NCI-H526 (cell line): ENCODE measurements around the gene EXOC1.
"Not testable (repeated sequence)": the region's sequence is repeated elsewhere in the genome, so short reads cannot be mapped to it uniquely, and the experiment has no call there.

ENCODE experiments used
- DNase-seq, 2 experiments: peaks; one replicate each; lab custom pipeline; 2025; lab: John Stamatoyannopoulos, UW

The EXOC1 gene

DNA sequence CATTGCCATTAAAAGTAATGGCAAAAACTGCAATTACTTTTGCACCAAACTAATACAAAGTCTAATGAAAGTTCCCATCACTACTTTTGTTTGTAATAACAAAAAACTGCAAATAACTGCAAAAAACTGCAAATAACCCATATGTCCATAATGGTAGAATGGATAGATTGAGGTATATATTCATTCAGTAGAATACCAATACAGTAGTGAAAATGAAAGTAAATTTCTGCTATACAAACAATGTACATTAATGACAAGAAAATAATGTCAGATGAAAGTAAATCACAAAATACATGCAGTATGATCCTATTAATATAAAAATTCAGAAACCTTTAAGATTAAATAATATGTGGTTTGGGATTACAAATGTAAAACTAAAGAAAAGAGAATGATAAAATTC lies 54.0 kb downstream of the EXOC1 start:
- no peak for DNase-seq

DNA sequence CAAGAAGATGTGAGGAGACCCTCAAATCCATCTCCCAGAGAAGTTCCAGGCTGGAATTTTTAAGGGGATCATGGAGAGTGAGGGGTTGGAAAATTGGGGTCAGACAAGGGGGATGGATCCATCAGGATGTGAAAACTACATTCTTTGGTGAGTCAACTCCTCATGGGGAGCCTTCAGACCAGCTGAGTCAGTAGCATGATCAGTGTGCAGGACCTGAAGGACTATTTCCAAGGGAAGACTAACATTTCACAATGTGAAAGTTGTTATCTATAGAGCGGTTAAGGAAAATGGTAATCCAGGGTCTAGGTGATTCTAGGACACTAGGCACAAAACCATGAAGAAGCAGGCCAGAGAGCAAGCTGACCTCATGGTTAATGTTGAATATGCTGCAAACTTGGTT lies 56.7 kb downstream of the EXOC1 start:
- DNase-seq, result no peak

DNA sequence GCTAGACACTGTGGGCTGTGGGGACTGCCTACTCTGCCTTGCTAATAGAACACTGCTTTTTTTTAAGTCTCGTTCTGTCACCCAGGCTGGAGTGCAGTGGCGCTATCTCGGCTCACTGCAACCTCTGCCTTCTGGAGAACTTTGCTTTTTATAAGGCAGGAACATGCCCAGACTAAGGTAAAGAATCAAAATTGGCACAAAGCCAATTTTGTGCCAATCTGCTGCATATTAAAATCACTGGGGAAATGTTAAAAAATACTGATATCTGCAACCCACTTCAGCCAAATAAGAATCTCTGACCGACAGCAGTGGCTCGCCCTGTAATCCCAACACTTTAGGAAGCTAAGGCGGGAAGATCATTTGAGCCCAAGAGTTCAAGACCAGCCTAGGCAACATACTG lies 58.8 kb downstream of the EXOC1 start:
- no peak for DNase-seq

DNA sequence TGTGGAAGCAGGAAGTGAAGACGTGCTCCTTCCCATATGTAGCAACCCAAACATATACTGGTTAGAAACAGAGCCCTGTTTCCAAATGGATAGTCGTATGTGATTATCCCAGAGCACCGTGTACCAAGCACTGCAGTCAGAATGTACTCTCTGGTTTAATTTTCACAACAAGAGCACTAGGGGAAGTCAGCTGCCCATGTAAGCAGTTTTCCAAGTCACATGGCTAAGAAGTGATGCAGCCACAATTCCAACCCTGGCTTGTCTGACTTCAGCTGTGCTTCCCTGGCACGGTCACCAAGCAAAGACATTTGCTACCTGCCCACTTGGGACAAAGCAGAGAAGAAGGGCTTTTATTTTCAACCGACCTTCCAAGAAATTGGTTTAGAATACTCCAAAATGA lies 67.1 kb downstream of the EXOC1 start:
- no peak for DNase-seq

DNA sequence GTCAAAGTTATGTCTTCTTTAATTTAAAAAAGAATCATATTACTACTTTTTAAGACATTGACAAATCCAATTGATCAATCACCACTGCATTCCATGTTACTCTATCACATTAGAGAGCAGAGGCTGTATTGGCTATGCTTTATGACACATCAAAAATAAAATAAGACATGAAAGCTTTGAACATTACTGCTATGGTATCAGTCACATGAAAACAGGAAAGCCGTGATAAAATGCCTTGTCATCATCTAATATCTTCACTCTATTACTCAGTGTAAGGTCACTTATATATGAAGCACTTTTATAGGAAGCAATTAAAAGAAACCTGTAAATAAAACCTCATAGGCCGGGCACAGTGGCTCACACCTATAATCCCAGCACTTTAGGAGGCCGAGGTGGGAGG lies 67.6 kb downstream of the EXOC1 start:
- DNase-seq, result no peak

DNA sequence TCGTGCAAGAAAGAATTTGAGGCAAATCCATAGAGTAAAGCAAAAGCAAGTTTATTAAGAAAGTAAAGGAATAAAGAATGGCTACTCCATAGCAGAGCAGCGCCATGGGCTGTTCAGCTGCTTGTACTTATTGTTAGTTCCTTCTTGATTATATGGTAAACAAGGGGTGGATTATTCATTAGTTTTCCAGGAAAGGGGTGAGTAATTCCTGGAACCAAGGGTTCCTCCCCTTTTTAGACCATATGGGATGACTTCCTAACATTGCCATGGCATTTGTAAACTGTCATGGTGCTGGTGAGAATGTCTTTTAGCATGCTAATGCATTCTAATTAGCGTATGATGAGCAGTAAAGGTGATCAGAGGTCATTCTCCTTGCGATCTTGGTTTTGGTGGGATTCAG lies 71.8 kb downstream of the EXOC1 start:
- DNase-seq, result no peak

DNA sequence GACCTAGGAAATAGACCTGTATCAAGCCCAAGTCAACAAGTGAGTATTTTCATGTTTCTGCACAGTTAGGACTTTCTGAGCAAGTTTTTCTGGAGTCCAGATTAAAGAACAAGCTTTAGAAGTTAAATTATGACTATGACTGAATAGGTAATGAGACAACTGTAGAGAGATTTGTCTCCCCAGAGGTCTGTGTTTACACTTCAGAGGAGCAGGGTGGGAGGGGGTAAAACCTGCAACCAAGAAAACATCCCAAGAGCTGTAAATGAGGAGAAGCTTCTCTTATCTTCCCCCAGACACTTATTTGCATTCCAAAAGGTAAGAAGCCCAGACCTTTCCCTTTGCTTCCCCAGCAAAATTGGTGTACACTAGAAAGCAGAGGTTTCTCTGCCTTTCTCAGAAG lies 73.2 kb downstream of the EXOC1 start:
- no peak for DNase-seq

DNA sequence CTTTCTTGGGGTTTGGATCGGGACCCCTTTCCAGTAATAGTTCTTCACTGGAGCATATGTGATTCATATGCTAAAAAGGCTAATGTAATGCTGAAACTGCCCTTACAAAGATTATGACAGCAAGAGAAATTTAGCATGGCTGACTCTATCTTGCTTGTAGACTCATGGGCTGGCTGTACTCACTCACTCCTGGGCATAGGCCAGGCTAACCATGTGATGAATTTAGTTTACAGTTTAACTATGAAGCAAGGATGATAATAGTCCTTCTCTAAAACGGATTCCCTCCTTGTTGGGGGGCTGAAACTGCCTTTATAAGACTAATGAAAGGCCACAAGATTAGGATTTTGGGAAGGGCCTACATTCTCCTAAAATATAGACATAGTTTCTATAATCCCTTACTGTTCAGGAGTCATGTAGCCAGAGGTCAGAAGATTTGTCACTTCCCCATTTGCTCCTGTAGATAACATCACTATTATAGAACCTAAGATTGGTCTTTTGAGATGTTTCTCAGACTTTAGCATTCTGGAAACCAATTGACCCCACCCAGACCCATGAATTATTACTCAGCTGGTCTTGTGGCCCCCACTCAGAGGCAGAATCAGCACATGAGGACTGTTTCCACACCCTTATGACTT lies 74.5 kb downstream of the EXOC1 start:
- DNase-seq, result no peak

DNA sequence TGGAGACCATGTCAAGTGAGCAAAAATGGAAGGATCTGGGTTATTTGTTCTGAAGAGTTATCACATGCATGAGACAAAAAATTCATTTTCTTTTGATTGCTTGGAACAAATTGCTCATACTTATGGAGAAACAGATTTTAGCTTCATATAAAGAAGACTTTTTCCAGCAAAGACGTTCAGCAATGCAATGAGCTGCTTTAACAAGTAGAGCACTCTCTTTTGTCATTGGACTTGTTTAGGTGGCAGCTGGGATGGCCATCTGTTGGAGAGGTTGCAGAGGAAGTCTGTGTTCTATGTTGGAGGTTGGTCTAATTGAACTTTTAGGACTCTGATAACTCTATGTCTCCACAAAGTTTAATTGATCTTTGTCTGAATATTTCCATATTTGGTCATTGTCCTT lies 75.4 kb downstream of the EXOC1 start:
- DNase-seq, result no peak

DNA sequence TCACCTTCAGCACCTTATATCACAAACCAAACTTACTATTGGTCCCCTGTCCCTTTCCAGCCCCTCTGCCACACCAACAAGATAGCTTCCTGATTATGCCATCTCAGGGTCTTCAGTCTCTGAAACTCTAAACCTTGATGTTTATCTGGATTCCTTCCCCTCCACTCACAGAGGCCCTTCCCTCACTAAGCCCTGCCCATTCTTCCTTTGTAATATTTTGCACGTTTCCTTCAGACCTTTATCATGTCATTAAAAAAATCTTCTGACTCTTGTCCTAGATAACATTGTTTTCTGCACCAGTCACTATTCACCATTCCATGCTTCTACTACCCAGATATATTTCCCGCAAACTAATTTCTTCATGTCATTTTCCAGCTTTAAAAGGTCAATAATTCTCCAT lies 77.6 kb downstream of the EXOC1 start:
- no peak for DNase-seq

DNA sequence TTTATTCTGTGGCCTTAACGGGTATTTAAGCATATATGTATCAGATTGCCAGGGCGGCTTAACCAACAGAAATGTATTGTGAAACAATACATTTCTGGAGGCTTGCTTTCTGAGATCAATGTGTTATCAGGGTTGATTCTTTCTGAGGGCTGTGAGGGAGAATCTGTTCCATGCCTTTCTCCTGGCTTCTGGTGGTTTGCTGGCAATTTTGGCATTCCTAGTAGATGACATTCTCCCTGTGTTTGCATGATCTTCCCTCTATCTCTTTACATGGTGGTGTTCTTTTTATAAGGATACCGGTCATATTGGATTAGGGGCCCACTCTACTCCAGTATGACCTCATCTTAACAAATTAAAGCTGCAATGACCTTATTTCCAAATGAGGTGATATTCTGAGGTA lies 78.4 kb downstream of the EXOC1 start:
- no peak for DNase-seq

DNA sequence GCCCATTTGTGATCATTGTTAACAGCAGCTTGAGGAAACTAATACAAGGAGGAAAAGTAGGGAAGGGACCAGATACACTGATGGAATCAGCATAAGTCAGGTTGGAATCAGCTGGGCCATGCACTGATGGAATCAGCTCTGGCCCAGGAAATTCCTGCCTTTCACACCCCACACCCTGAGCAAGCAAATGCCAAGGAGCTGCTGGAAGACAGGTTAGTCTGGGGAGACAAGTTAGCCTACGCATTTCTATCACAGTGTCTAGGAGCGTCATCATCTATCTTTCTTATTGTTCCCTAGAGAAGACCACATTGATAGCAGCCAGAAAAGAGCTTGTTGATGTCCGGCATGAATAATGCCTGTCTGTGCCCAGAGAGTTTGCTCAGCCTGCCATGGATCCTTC lies 79.1 kb downstream of the EXOC1 start:
- no peak for DNase-seq

DNA sequence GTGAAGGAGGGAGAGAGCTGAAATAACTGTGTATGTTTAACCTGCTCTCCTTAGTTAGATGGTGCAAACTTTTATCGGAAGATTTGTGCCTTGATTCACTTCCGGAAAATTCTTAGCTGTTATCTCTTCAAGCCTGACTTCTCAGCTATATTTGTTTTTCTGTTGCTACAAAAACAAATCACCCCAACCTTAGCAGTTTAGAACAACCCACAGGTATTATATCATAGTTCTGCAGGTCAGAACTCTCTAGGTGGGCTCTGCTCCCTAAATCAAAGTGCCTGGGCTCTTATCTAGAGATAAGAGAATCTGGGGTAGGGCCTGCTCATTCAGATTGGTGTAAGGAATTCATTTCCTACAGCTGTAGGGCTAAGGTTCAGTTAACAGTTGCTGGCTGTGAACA lies 80.2 kb downstream of the EXOC1 start:
- DNase-seq, result no peak

DNA sequence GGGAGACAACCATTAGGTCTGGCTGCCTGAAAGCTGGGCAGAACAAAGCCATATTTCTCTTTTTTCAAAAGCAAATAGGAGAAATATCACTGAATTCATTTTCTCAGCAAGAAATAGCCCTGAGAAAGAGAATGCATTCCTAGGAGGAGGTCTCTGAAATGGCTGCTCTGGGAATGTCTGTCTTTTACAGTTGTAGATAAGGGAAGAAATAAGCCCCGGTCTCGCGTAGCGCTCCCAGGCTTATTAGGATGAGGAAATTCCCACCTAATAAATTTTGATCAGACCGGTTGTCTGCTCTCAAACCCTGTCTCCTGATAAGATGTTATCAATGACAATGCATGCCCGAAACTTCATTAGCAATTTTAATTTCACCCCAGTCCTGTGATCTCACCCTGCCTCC lies 82.5 kb downstream of the EXOC1 start:
- DNase-seq, result not testable (repeated sequence)

DNA sequence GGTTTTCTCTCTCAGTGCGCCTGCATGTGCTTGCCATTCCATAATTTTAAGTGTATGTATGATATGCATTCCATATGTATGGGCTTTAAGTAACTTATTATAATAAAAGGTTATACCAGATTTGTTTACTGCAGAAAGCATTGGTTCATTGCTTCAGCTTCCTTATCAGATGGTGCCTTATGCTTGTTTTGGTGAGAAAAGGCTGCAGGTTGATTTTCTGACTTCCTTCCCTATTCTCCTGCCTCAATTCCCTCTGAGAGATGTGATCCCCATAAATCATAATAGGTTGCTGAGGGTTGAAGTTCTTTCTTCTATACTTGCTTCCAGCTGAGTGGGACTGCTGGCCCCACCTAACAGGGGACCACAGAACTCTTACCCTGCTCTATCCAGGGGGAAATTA lies 85.0 kb downstream of the EXOC1 start:
- DNase-seq, result no peak

DNA sequence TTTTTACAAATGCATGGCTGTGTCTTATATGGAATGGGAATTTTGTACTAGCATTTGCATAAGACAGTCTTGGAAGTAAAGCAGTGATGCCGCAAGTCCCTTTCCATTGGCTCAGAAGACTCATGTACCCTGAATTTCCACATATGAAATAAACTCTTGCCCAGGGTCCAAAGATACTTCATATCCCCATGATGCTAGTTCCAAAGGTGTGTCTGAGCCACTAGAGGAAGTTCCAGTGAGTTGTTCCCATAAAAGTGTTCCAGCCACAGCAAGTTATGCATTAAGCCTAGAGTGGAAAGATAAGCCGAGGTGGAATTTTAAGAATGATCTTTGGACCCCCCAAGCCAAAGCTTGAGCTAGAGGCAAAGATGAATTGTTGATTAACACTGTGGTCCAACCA lies 86.0 kb downstream of the EXOC1 start:
- no peak for DNase-seq

DNA sequence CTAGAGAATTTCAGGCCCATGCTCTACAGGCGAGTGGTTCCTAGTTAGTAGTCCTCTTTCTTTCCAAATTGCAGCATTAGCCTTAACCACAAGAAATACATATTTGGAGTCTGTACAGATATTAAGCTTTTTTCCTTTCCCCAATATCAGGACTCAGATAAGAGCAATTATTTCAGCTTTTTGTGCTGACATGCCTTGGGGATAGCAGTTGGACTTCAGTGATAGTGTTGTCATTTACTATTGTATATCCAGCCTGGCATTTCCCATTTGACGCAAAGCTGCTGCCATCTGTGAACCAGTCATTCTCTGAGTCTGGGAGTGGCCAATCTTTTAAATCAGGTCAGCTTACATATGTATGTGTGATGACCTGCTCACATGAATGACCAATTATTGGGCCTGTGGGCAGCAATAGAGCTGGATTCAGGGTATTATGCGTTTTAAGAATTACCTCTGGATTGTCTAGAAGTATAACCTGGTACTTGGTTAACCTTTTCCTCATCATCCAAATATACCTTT lies 88.5 kb downstream of the EXOC1 start:
- no peak for DNase-seq

DNA sequence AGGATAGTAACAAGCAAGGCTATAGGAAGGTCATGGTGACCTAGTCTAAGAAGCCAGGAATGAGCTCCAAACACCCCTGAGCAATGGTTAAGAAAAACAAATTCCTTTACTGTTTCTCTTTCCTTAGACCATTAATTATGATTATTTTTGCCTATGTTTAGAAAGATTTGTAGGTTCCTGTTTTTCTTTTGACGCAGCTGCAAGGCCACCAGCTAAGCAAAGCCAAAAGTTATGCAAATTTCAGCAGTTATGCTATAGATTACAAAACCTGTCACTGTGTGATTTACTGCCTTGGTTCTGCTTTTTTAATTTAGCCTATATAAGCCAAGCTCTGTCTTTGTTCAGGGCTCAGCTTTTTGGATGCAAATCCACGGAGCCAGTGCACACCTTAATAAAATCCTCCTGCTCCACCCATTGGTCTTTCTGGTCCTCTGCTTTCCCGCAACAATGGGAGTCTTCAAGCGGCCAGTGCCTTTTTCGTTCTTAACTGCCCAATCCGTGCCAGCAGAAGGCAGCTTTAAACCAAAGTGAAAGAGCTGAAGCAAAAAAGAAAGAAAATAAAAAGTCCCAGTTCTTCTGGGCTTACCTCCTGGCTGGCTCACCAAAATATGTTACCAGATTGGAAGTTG lies 93.9 kb downstream of the EXOC1 start:
- peak; percentile 86 to 93 for DNase-seq

DNA sequence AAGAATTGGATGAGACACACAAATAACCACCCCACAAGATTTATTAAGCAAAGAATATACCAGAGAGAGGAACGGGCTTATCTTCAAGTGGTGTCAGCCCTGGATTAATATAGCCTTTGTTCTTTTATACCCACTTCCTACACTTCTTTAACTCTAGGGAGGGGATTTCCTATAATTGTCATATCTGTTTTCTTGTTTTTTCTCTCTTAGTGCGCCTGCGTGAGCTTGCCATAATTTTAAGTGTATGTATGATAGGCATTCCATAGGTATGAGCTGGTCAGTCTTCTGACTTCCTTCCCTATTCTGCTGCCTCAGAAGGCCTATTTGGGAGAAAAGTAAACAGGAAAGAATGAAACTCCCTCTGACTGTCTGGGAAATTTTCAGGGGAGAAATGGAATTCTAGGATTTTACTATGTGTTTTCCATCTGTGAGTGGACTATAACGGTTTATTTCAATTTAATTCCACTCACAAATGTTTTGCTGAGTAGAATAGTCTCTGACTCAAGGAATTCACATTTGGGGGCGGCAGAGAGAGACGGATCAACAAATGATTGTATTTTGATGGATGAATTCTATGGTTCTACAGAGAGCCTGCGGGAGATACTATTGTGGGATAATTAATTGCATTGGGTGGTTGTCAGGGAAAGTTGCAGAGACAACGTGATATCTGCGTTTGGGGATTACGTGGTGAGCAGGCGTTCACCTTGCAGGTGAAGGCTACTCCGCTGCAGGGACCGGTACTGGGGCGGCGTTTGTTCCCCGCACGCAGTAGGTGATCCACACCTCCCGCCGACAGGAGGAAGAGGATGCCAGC lies 94.7 kb downstream of the EXOC1 start:
- DNase-seq, result peak in 1 of 2 experiments; percentile 21

DNA sequence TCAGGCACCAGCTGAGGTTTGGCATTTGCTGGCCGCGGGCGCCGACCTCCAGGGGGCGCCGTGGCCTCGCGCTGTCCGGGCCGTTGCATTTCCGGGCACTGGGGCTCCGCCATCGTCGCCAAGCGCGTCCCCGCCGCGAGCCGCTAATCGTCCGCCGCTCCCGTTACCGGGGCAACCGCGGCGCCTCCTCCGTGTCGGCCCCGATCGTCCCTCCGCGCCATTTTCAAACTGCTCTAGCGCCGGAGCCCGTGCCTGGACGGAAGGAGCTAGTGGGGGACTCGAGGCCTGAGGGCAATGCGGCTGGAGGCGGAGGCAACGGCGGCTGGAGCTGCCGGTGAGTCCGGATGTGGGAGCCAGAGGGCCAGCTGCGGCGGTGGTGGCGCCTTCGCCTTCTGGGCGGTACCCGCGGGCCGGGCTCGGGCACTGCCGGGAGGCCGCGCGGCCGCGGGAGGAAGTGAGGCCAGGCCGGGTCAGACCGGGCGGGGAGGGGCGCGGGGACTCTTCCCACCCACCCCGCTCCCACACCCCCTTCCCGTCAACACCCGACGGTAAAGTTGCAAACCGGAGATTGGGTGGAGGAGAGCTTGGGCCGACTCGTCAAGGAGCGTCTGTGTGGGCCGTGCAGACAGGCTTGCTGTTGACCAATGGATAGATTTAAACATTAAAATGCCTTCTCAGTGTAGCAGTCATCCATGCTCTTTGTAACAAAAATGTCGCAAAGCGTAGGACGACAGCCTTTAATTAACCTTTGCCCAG lies 95.5 kb downstream of the EXOC1 start, which contains the start of gene CEP135:
CEP135 (plus strand) TSS at position 220 of the 756 bp plus-strand sequence. CDS start 3,186 bp downstream, outside the sequence.
- DNase-seq, result peak; percentile 85 to 96

DNA sequence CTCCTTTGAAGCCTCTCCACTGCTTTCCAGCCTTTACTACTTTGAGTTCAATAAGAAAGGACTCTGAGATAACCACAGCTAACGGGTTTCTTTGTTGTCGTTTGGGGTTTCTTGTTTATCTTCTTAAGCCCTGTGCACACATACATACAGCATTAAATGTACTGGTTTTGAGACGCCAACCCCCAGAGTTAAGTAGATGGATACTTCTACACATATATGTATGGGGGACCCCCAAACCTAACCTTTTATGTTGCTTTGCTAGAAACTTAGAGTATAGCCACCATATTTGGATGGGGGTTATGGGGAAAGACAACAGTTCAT lies 96.0 kb downstream of the EXOC1 start:
- peak in 1 of 2 experiments; percentile 41 for DNase-seq

DNA sequence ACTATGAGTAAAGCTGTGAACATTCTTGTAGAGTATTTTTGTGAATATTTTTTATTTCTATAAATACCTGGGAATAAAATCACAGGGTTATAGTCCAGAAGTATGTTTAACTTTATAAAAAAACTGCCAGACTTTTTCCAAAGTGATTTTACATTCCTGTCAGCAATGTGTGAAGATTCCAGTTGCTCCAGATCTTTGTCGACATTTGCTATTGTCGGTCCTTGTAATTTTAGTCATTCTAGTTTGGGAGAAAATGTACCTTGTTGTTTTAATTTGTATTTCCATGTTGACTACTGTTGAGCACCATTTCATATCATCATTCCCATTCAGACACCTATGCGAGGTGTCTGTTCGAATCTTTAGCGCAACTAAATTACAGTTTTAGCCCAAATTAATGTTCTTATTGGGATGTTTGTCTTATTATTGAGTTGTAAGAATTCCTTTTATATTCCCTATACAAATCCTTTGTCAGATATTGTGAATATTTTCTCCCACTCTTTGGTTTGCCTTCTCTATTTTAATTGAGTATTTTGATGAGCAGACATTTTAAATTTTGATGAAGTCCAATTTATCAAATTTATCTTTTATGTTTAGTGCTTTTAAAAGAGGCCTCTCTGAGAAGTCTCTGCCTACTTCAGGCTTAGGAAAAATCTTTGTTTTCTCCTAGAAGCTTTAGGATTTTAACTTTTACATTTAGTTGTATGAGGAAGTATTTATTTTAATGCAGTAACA lies 97.9 kb downstream of the EXOC1 start:
- DNase-seq, result no peak
